CD4-positive, alpha-beta T cell treated with Interleukin-1 beta for 1 hour (primary cell): ENCODE measurements around the gene COA7.
"Not testable (repeated sequence)": the region's sequence is repeated elsewhere in the genome, so short reads cannot be mapped to it uniquely, and the experiment has no call there.

Experiments used
- DNase-seq, 2 donors: peaks; one replicate each; pipeline ENCODE4 v3.0.0-alpha.2; 2020 to 2022

The COA7 gene

GRCh38 chr1:52702886-52703787, 5.0 kb upstream of the COA7 start:
- peak; percentile 89 for DNase-seq

DNA sequence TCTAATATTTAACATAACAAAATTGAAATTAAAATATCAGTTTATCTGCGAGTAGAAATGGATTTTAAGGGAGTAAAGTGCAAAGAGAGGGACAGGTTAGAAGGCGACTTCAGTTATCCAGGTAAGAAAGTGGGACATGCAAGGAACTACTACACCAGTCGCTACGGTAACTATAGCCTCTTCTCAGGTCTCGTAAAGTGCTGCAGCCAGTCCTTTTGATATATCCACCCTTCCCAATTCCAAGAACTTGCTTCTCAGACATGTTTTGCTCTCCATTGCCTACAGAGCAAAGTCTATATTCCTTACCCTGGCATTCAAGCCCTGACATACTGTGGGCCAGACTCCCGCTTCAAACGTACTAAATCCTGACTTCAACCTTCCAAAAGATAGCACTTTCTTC, 2.5 kb downstream of the COA7 start:
- no peak for DNase-seq

DNA sequence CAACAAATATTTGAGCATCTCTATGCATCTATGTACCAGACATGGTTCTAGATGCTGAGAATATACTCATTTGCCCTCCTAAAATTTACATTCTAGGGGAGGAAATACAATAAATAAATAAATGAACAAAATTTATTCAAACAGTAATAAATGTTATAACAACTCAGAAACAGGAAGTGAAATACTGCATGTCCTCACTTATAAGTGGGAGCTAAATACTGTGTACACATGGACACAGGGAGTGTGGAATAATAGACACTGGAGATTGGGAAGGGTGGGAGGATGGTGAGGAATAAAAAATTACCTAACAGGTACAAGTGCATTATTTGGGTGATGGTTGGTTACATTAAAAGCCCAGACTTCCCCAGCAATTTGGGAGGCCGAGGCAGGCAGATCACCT, 4.3 kb downstream of the COA7 start:
- DNase-seq = no peak

GRCh38 chr1:52693351-52693750, 4.8 kb downstream of the COA7 start:
- not testable (repeated sequence) for DNase-seq

DNA sequence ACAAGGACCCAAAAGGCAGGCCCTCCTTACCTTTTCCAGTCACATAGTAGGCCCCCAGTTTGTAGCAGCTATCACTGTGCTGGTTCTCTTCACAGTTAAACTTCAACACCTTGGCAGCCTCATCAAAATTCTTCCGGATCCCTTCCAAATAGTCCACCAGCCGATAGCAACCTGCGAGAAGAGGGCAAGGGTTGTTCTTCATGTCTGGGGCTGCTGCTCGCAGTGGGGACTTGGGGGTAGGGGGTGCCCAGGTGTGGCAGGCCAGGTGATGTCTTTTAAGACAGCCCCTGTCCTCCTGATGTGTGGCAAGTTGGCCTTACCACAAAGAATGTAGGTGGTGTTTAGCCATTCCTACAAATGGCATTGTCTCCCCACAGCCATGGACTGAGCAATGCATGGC, 5.5 kb downstream of the COA7 start:
- no peak for DNase-seq

DNA sequence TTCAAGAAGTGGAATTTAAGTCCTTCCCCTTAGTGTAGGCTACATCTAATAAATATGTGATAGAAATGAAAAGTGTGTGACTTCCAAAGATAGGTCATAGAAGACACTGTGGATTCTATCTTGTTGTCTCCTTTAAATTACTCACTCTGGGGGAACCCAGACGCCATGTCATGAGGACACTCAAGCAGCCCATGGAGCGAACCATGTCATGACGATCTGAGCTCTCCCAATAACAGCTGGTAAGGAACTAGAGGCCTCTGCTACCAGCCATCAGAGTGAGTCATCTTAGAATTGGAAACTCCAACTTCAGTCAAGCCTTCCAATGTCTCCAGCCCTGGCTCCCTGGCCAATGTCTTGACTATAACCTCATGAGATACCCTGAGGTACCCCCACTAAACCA, 6.3 kb downstream of the COA7 start:
- no peak for DNase-seq

DNA sequence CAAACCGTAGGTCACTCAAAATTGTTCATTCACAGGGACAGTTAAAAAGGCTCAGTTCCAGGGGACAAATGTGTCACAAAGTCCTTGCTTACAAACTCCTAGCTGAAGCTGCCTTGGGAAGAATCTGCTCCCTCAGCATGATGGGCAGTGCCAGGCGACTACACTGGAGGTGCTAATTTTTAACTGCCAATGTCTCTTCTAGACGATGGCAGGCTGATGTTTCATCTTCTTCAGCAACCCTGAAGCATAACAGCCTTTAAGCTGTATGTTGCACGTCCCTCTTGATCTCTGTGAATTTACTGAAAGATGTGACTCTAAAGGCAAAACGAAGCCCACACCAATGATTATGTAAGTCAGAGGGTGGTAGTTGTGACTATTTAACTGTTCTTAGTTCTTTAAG, 11.3 kb downstream of the COA7 start:
- no peak for DNase-seq

GRCh38 chr1:52686261-52686751, 11.8 kb downstream of the COA7 start:
- DNase-seq = peak; percentile 81 to 82

- no peak for DNase-seq
These were observed 13.6 kb downstream of the COA7 start for GRCh38 chr1:52684545-52684944.

DNA sequence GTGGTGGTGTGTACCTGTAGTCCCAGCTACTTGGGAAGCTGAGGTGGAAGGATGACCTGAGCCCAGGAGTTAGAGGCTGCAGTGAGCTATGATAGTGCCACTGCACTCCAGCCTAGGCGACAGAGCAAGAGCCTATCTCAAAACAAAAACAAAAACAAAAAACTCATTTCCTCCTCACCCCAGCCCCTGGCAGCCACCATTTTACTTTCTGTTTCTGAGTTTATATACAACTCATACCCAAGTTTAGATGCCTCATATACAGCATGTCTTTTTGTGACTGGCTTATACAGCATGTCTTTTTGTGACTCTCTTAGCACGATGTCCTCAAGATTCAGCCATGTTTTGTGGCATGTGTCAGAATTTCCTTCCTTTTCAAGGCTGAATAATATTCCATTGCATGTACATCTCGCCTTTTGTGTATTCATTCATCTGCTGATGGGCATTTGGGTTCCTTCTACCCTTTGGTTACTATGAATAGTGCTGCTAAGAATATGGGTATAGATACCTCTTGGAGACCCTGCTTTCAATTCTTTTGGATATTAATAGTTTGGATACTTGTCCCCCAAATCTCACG, 14.7 kb downstream of the COA7 start:
- no peak for DNase-seq

- no peak for DNase-seq
These were observed 17.0 kb downstream of the COA7 start for GRCh38 chr1:52681136-52681535.

- DNase-seq = no peak
These were observed 17.8 kb downstream of the COA7 start for GRCh38 chr1:52680353-52680752.

GRCh38 chr1:52679498-52679897, 18.6 kb downstream of the COA7 start:
- DNase-seq = no peak

- no peak for DNase-seq
These were observed 19.1 kb downstream of the COA7 start for GRCh38 chr1:52679048-52679447.

DNA sequence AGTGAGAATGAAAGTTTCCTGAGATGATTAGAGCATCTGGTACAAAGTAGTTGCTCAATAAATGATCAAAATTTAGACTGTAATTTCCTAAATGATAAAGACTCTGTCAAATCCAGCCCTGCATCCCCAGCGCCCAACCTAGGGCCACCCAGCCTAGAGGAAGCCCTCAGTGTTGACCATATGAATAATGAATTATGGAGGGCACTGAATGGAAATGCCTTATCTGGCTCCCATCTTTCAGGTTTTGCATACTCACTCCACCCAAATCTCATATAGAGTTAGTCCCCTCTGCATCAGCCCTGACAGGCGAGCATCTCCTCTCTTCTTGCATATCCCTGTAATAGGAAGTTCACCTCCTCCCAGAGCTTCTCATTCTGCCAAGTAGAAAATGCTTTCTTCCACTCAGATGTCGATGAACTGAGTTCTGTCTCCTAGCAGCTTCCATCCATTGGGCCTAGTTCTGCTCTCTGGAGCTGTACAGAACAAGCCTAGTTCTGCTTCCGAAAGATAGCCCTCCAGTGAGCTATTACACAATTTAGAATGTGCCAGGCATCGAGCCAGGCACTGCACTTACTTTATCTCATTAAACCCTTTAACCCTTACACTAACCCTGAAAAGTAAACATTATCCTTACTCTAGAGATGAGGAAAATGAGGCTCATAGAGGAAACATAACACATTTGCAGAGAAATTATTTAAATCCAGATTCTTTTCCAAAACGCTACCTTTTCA, 20.9 kb downstream of the COA7 start:
- DNase-seq = no peak

DNA sequence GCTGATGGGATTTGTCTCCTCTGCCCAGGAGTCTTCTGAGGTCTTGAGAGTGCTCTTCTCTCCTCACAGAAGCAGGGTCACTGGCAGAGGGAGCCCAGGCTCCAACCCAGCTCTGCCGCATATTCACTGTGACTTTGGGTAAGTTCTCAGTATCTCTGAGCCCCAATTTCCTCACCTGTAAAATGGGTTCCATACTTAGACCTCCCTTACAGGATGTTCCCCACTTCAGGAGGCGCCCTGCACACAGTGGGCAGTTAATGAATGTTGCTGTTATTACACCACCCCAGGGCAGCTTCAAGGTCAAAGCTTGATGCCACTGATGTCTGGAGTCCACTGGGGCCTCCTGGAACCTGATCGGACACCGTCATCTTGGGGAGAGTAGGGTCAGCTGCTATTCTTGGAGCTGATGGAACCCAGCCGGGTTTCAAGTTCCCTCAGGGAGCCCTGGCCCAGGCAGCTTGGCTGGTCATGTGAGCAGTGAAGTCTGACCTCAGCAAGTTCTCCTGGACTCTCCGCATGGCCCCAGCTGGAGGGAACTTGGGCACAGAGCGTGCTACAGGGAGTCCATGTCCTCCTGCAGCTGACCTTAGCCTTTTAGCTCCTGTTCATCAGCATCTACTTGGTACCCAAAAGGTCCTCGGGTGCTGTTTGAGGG, 21.8 kb downstream of the COA7 start:
- DNase-seq = no peak

DNA sequence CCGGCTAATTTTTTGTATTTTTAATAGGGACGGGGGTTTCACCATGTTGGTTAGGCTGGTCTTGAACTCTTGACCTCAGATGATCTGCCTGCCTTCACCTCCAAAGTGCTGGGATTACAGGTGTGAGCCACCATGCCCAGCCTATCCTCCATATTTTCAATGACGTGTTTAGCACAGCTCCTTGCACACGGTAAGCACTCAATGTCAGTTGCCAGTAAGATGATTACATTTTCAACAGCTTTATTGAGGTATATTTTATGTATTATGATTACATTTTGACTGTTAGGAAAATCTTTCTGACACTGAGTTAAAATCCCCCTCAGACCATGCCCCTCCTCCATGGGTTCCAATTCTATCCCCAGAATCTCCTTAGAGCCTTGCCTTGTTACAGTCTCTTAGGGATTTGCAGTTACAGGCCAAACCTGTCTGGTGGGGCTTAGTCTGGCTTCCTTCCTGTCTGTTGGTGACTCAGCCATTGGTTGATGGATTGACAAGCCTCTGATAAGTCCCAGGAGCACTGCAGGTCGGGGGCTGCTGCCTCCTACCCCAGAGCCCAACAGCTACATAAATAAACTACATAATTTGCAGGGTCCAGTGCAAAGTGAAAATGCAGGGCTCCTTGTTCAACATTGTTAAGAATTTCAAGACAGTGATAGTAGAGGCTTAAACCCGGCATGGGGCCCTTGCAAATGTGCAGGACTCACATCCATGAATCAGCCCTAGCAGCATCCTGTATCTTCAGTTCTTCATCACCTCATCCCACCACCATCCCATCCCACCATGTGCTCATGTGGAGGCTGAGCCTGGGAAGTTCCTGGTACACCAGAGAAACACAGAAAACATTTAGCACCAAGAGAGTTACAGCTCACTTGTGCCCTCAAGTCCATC, 23.4 kb downstream of the COA7 start:
- DNase-seq = no peak

GRCh38 chr1:52673513-52673912, 24.6 kb downstream of the COA7 start:
- no peak for DNase-seq

- no peak for DNase-seq
These were observed 25.2 kb downstream of the COA7 start for GRCh38 chr1:52672946-52673345.

GRCh38 chr1:52670604-52671003, 27.5 kb downstream of the COA7 start:
- DNase-seq = no peak

DNA sequence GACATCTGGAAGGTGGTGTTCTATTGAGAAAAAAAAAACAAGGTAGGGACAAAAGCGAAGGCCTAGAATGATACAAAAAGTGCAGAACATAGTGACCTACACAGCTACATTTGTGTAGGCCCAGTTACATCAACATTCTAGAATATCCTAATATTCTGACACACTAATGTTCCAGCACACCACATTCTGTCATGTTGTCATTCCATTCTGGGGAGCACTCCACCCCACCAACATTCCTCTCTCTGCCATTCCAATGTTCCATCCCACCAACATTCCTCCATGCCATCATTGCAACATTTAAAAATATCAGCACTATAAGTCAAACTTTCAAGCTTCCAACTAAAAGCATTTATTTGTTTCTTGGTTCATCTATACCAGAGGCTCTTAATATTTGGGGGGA, 28.5 kb downstream of the COA7 start:
- no peak for DNase-seq

GRCh38 chr1:52668711-52669110, 29.4 kb downstream of the COA7 start:
- no peak for DNase-seq
